H9 (cell line): Measurements from ENCODE around the gene PPARD. TPM values are rescaled to one million over a fixed set of nuclear protein-coding genes. Genes with fewer than 3 reads are reported as not detected.

Source experiments
- DNase-seq: peaks from one replicate; pipeline ENCODE4 v3.0.0-alpha.2; 2017
- H2AFZ ChIP-seq: one replicate; pipeline ENCODE4 v1.6.1; 2013; ENCODE audit warnings: mild to moderate bottlenecking, low read length, control low read depth, moderate library complexity
- H2AK5ac ChIP-seq: 2 replicates; pipeline ENCODE4 v1.6.1; 2013; ENCODE audit warnings: low read length, control low read depth, mixed read lengths; ENCODE audit not compliant: insufficient read length
- H2BK120ac ChIP-seq: one replicate; pipeline ENCODE4 v1.6.1; 2013; ENCODE audit warnings: low read depth, mild to moderate bottlenecking, low read length, control low read depth, inconsistent platforms; ENCODE audit not compliant: poor library complexity, severe bottlenecking
- H2BK12ac ChIP-seq: 2 replicates; pipeline ENCODE4 v1.6.1; 2013; ENCODE audit warnings: low read length, control low read depth, mixed read lengths, low read depth; ENCODE audit not compliant: insufficient read length
- H2BK15ac ChIP-seq: 2 replicates; pipeline ENCODE4 v1.6.1; 2013; ENCODE audit warnings: low read depth, low read length, control low read depth
- H2BK20ac ChIP-seq: one replicate; pipeline ENCODE4 v1.6.1; 2013; ENCODE audit warnings: low read depth, mild to moderate bottlenecking, low read length, control low read depth, inconsistent platforms; ENCODE audit not compliant: poor library complexity, severe bottlenecking
- H2BK5ac ChIP-seq: 2 replicates; pipeline ENCODE4 v1.6.1; 2013; ENCODE audit warnings: low read length, control low read depth, mixed read lengths; ENCODE audit not compliant: insufficient read length
- H3K14ac ChIP-seq: 2 replicates; pipeline ENCODE4 v1.6.1; 2013; ENCODE audit warnings: low read length, control low read depth; ENCODE audit not compliant: insufficient read depth
- H3K18ac ChIP-seq: 2 replicates; pipeline ENCODE4 v1.6.1; 2013; ENCODE audit warnings: low read depth, mild to moderate bottlenecking, mixed read lengths, low read length, control low read depth; ENCODE audit not compliant: insufficient read length
- H3K23ac ChIP-seq: 2 replicates; pipeline ENCODE4 v1.6.1; 2013; ENCODE audit warnings: low read length, control low read depth, mixed read lengths, low read depth; ENCODE audit not compliant: insufficient read length
- H3K23me2 ChIP-seq: 2 replicates; pipeline ENCODE4 v1.6.1; 2013; ENCODE audit warnings: low read depth, mild to moderate bottlenecking, mixed read lengths, low read length, control low read depth; ENCODE audit not compliant: insufficient read length, poor library complexity, severe bottlenecking
- H3K27ac ChIP-seq: 2 replicates; pipeline ENCODE4 v1.5.1; 2013; ENCODE audit warnings: low read length, control low read depth, mixed read lengths, low read depth; ENCODE audit not compliant: insufficient read length
- H3K27me3 ChIP-seq: 2 replicates; pipeline ENCODE4 v1.6.1; 2013; ENCODE audit warnings: low read length, control low read depth, inconsistent platforms; ENCODE audit not compliant: insufficient read depth
- H3K4ac ChIP-seq: 2 replicates; pipeline ENCODE4 v1.6.1; 2013; ENCODE audit warnings: low read depth, mild to moderate bottlenecking, control low read depth, inconsistent platforms, low read length, moderate library complexity
- H3K4me1 ChIP-seq: 2 replicates; pipeline ENCODE4 v1.6.1; 2013; ENCODE audit warnings: low read length, control low read depth, inconsistent platforms; ENCODE audit not compliant: insufficient read depth
- H3K4me2 ChIP-seq: 2 replicates; pipeline ENCODE4 v1.6.1; 2013; ENCODE audit warnings: low read length, control low read depth, mixed read lengths; ENCODE audit not compliant: insufficient read length, insufficient read depth
- H3K56ac ChIP-seq: 2 replicates; pipeline ENCODE4 v1.6.1; 2013; ENCODE audit warnings: low read depth, mild to moderate bottlenecking, mixed read lengths, low read length, control low read depth; ENCODE audit not compliant: insufficient read length
- H3K79me1 ChIP-seq: 2 replicates; pipeline ENCODE4 v1.6.1; 2013; ENCODE audit warnings: low read depth, mild to moderate bottlenecking, moderate library complexity, low read length, control low read depth, inconsistent platforms; ENCODE audit not compliant: insufficient read depth, poor library complexity, severe bottlenecking
- H3K79me2 ChIP-seq: 2 replicates; pipeline ENCODE4 v1.6.1; 2013; ENCODE audit warnings: low read length, control low read depth, inconsistent platforms; ENCODE audit not compliant: insufficient read depth
- H3K9ac ChIP-seq: 2 replicates; pipeline ENCODE4 v1.6.1; 2013; ENCODE audit warnings: low read length, control low read depth, mixed read lengths; ENCODE audit not compliant: insufficient read length; ENCODE audit errors: extremely low read depth
- H3K9me3 ChIP-seq: one replicate; pipeline ENCODE4 v1.6.1; 2013; ENCODE audit warnings: low read depth, low read length, inconsistent platforms; ENCODE audit not compliant: control insufficient read depth
- H3T11ph ChIP-seq: one replicate; pipeline ENCODE4 v1.6.1; 2013; ENCODE audit warnings: mild to moderate bottlenecking, low read length, control low read depth, inconsistent platforms
- H4K20me1 ChIP-seq: one replicate; pipeline ENCODE4 v1.6.1; 2013; ENCODE audit not compliant: control insufficient read depth, insufficient read length, insufficient read depth
- H4K5ac ChIP-seq: 2 replicates; pipeline ENCODE4 v1.6.1; 2013; ENCODE audit warnings: low read depth, mild to moderate bottlenecking, mixed read lengths, low read length, control low read depth; ENCODE audit not compliant: insufficient read length
- H4K8ac ChIP-seq: replicated peaks from 2 replicates; pipeline ENCODE4 v1.6.1; 2013; ENCODE audit warnings: low read length, control low read depth, mixed read lengths, low read depth; ENCODE audit not compliant: insufficient read length
- H4K91ac ChIP-seq: 2 replicates; pipeline ENCODE4 v1.6.1; 2013; ENCODE audit warnings: low read depth, mild to moderate bottlenecking, moderate library complexity, mixed read lengths, low read length, control low read depth; ENCODE audit not compliant: insufficient read length
- H3K27ac Mint-ChIP-seq, 3 experiments: 2 replicates in 2 of 3; 3 replicates in 1 of 3; pipeline ENCODE4 v1.8.0; 2020 to 2021; ENCODE audit warnings: mixed read lengths in 3 of 3, mild to moderate bottlenecking in 1 of 3, moderate library complexity in 1 of 3
- H3K27me3 Mint-ChIP-seq: 2 replicates; pipeline ENCODE4 v1.8.0; 2021; ENCODE audit warnings: low read depth, mild to moderate bottlenecking, moderate library complexity, mixed read lengths
- H3K36me3 Mint-ChIP-seq, 3 experiments: 2 replicates in 2 of 3; 3 replicates in 1 of 3; pipeline ENCODE4 v1.8.0; 2020 to 2021; ENCODE audit warnings: low read depth in 3 of 3, mixed read lengths in 3 of 3; ENCODE audit not compliant: insufficient read depth in 1 of 3
- H3K4me1 Mint-ChIP-seq, 2 experiments: 2 replicates each; pipeline ENCODE4 v1.8.0; 2020; ENCODE audit warnings: mixed read lengths in 2 of 2
- H3K4me3 Mint-ChIP-seq, 2 experiments: 2 replicates in 1 of 2; 3 replicates in 1 of 2; pipeline ENCODE4 v1.8.0; 2020 to 2021; ENCODE audit warnings: mild to moderate bottlenecking in 2 of 2, mixed read lengths in 2 of 2, moderate library complexity in 1 of 2
- H3K9me3 Mint-ChIP-seq, 2 experiments: 2 replicates in 1 of 2; 3 replicates in 1 of 2; pipeline ENCODE4 v1.8.0; 2020; ENCODE audit warnings: mild to moderate bottlenecking in 2 of 2, mixed read lengths in 2 of 2, moderate library complexity in 1 of 2
- total RNA-seq: library from RNA; stranded (reverse); gene quantifications from 2 replicates; pipeline ENCODE4 v1.2.1, GENCODE V29; 2021
- TF ChIP-seq, protein P1 (sequence below): fragments of 200-600 bp; sonication (generic); conservative IDR thresholded peaks from 3 replicates; pipeline ENCODE4 v1.8.0; 2021; ENCODE audit warnings: antibody characterized with exemption, mild to moderate bottlenecking

Gene PPARD
- total RNA-seq, 1 experiment from 2014 or later = 11.7 TPM

DNA sequence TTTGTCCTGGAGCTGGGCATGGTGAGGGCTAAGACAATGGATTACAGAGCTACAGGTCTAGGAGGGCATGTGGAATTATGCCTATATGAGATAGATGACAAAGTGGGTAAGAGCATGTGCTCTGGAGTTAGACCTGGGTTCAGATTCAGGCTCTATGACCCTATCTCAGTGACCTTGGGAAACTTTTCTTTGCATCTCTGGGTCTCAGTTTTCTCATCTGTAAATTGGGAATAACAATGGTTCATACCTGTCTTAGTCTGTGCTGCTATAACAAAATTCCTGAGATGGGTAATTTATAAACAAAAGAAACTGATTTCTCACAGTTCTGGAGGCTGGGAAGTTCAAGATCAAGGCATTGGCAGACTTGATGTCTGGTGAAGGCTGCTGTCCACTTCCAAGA is 30.3 kb downstream of the PPARD start:
- Histone ChIP-seq H3K79me1 (no peaks in the 10 kb centered on the region), H3K14ac (no peak overlapping the region), H3K4me2 (no peak overlapping the region), H3K4me1 (no peaks in the 10 kb centered on the region), H2BK15ac (no peak overlapping the region), H2AK5ac (no peak overlapping the region), H4K91ac (no peak overlapping the region), H3K23ac (no peak overlapping the region), H3K4ac (no peak overlapping the region), H4K5ac (no peak overlapping the region), H4K20me1 (no peaks in the 10 kb centered on the region), H3K27me3 (no peaks in the 10 kb centered on the region), H3K79me2 (no peaks in the 10 kb centered on the region), H4K8ac (no peak overlapping the region), H2BK5ac (no peak overlapping the region), H3T11ph (no peak overlapping the region), H2AFZ (no peak overlapping the region), H3K18ac (no peak overlapping the region), H2BK120ac (no peak overlapping the region), H3K23me2 (no peaks in the 10 kb centered on the region), H2BK20ac (no peak overlapping the region), H3K9me3 (no peaks in the 10 kb centered on the region), H2BK12ac (no peak overlapping the region), H3K9ac (no peak overlapping the region), H3K56ac (no peak overlapping the region), H3K27ac (no peak overlapping the region)
- peaks cover 0 to 4% of the 10 kb centered on the region in 2 experiments; a peak in 2 of 4 replicates for H3K4me1 Mint-ChIP-seq
- no peaks in the 10 kb centered on the region for H3K36me3 Mint-ChIP-seq
- TF ChIP-seq, protein P1, sequence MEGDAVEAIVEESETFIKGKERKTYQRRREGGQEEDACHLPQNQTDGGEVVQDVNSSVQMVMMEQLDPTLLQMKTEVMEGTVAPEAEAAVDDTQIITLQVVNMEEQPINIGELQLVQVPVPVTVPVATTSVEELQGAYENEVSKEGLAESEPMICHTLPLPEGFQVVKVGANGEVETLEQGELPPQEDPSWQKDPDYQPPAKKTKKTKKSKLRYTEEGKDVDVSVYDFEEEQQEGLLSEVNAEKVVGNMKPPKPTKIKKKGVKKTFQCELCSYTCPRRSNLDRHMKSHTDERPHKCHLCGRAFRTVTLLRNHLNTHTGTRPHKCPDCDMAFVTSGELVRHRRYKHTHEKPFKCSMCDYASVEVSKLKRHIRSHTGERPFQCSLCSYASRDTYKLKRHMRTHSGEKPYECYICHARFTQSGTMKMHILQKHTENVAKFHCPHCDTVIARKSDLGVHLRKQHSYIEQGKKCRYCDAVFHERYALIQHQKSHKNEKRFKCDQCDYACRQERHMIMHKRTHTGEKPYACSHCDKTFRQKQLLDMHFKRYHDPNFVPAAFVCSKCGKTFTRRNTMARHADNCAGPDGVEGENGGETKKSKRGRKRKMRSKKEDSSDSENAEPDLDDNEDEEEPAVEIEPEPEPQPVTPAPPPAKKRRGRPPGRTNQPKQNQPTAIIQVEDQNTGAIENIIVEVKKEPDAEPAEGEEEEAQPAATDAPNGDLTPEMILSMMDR = no peak
- H3K27me3 Mint-ChIP-seq = no peaks in the 10 kb centered on the region
- no peak for DNase-seq
- H3K27ac Mint-ChIP-seq = no peak overlapping the region
- no peaks in the 10 kb centered on the region for H3K9me3 Mint-ChIP-seq
- no peak overlapping the region for H3K4me3 Mint-ChIP-seq
